SK-N-SH (cell line): ENCODE measurements around the gene UVRAG. TPM values are rescaled to one million over a fixed set of nuclear protein-coding genes. Genes with fewer than 3 reads are reported as not detected.

Experiments used
- CTCF ChIA-PET: fragments of 300-600, 350-600 bp; formaldehyde crosslinking; extraction: SDS; loops from one replicate; lab custom pipeline; 2021; lab: Yijun Ruan, JAX
- POLR2A ChIA-PET: fragments of 350-600 bp; sonication (Branson Sonifier 250); formaldehyde crosslinking; extraction: SDS; loops from one replicate; lab custom pipeline; 2020; ENCODE audit warnings: antibody characterized with exemption, inconsistent platforms; lab: Yijun Ruan, JAX
- DNase-seq: peaks from one replicate; pipeline ENCODE4 v3.0.0; 2012
- H2AFZ ChIP-seq: fragments of 200-600 bp; sonication (generic); 2 replicates; pipeline ENCODE4 v1.8.1; 2016; ENCODE audit warnings: antibody characterized with exemption, mild to moderate bottlenecking, low read depth
- H3F3A ChIP-seq: fragments of 200-600 bp; sonication (generic); replicated peaks from 2 replicates; pipeline ENCODE3; 2016; ENCODE audit warnings: antibody characterized with exemption, mild to moderate bottlenecking; ENCODE audit not compliant: insufficient read depth
- H3K27ac ChIP-seq, 2 experiments: fragments of 200-500 bp in 1 of 2; fragments of 200-600 bp in 1 of 2; sonication (Bioruptor generic) in 1 of 2; sonication (generic), shearing (Covaris generic) in 1 of 2; 2 replicates each; pipeline versions ENCODE4 v1.5.1 to v1.6.1; 2014 to 2016; ENCODE audit warnings: low read depth in 2 of 2, inconsistent platforms in 1 of 2, low read length in 1 of 2, mild to moderate bottlenecking in 1 of 2, mixed read lengths in 1 of 2
- H3K27me3 ChIP-seq: fragments of 200-600 bp; sonication (generic), shearing (Covaris generic); 2 replicates; pipeline ENCODE4 v1.6.1; 2016; ENCODE audit warnings: mixed run types; ENCODE audit not compliant: insufficient read depth
- H3K36me3 ChIP-seq, 2 experiments: fragments of 200-500 bp in 1 of 2; fragments of 200-600 bp in 1 of 2; sonication (Bioruptor generic) in 1 of 2; sonication (generic) in 1 of 2; replicated peaks in 1 of 2; 2 replicates each; pipeline versions ENCODE3 to v1.5.1; 2014 to 2016; ENCODE audit warnings: low read length in 1 of 2, mild to moderate bottlenecking in 1 of 2; ENCODE audit not compliant: insufficient read depth in 2 of 2, control insufficient read depth in 1 of 2
- H3K4me1 ChIP-seq, 2 experiments: fragments of 200-500 bp in 1 of 2; fragments of 200-600 bp in 1 of 2; sonication (Bioruptor generic) in 1 of 2; sonication (generic), shearing (Covaris generic) in 1 of 2; 2 replicates each; pipeline versions ENCODE4 v1.5.1 to v1.6.1; 2014 to 2016; ENCODE audit warnings: low read depth in 1 of 2, low read length in 1 of 2, mixed run types in 1 of 2; ENCODE audit not compliant: insufficient read depth in 2 of 2, control insufficient read depth in 1 of 2
- H3K4me2 ChIP-seq: fragments of 200-600 bp; sonication (generic), shearing (Covaris generic); 2 replicates; pipeline ENCODE4 v1.6.1; 2017; ENCODE audit warnings: mixed run types
- H3K4me3 ChIP-seq, 2 experiments: fragments of 200-500 bp in 1 of 2; fragments of 200-600 bp in 1 of 2; sonication (Bioruptor generic) in 1 of 2; sonication (generic), shearing (Covaris generic) in 1 of 2; 2 replicates each; pipeline versions ENCODE4 v1.5.1 to v1.8.1; 2014 to 2016; ENCODE audit warnings: low read depth in 2 of 2, inconsistent platforms in 1 of 2, low read length in 1 of 2, mild to moderate bottlenecking in 1 of 2, mixed read lengths in 1 of 2, moderate library complexity in 1 of 2
- H3K79me2 ChIP-seq: fragments of 200-600 bp; sonication (generic); 2 replicates; pipeline ENCODE4 v1.8.1; 2017; ENCODE audit warnings: mild to moderate bottlenecking; ENCODE audit not compliant: insufficient read depth
- H3K9ac ChIP-seq: fragments of 200-600 bp; sonication (generic); 2 replicates; pipeline ENCODE4 v1.6.1; 2017; ENCODE audit warnings: mixed run types
- H3K9me2 ChIP-seq: fragments of 200-600 bp; sonication (generic); 2 replicates; pipeline ENCODE4 v1.6.1; 2017; ENCODE audit warnings: mixed run types
- H3K9me3 ChIP-seq: fragments of 200-600 bp; sonication (generic); 2 replicates; pipeline ENCODE4 v1.6.1; 2017; ENCODE audit warnings: mixed run types, mild to moderate bottlenecking, moderate library complexity
- H4K20me1 ChIP-seq: fragments of 200-600 bp; sonication (generic); 2 replicates; pipeline ENCODE4 v1.6.1; 2017; ENCODE audit warnings: mild to moderate bottlenecking, mixed run types; ENCODE audit not compliant: insufficient read depth
- FOSL2 ChIP-seq: IDR thresholded peaks from 2 replicates; pipeline ENCODE4 v1.4.0; 2012; ENCODE audit warnings: low read depth, mild to moderate bottlenecking, moderate library complexity, borderline replicate concordance
- MEF2A ChIP-seq: IDR thresholded peaks from 2 replicates; pipeline ENCODE4 v1.4.0; 2012; ENCODE audit warnings: low read depth, borderline replicate concordance
- POLR2AphosphoS5 ChIP-seq: IDR thresholded peaks from 2 replicates; pipeline ENCODE4 v1.6.1; 2012; ENCODE audit warnings: low read depth, low read length
- RCOR1 ChIP-seq: fragments of 150-350 bp; IDR thresholded peaks from 2 replicates; pipeline ENCODE4 v1.6.1; 2017; ENCODE audit warnings: antibody characterized with exemption, low read length
- RFX5 ChIP-seq: IDR thresholded peaks from 2 replicates; pipeline ENCODE4 v1.6.1; 2012; ENCODE audit warnings: mild to moderate bottlenecking, improper control_type of control experiment, low read length
- TAF1 ChIP-seq: IDR thresholded peaks from 2 replicates; pipeline ENCODE4 v1.6.1; 2012; ENCODE audit warnings: low read depth, mild to moderate bottlenecking, low read length, moderate library complexity, borderline replicate concordance
- USF2 ChIP-seq: fragments of 150-350 bp; IDR thresholded peaks from 2 replicates; pipeline ENCODE4 v1.6.1; 2017; ENCODE audit warnings: antibody characterized with exemption, low read length, low read depth, borderline replicate concordance
- YY1 ChIP-seq: IDR thresholded peaks from 2 replicates; pipeline ENCODE4 v1.4.0; 2012; ENCODE audit warnings: low read depth, mild to moderate bottlenecking
- ZBTB33 ChIP-seq: IDR thresholded peaks from 2 replicates; pipeline ENCODE4 v1.4.0; 2012; ENCODE audit warnings: low read depth, borderline replicate concordance
- WGBS: methylation state at CpG from one replicate; pipeline ENCODE4 v1.1.6; 2017; ENCODE audit warnings: low lambda C conversion rate; 5-methylcytosine and 5-hydroxymethylcytosine counted together
- polyA plus RNA-seq, 3 experiments: library from polyadenylated mRNA; depleted of rRNA; stranded (reverse); fragments of >200 nt; gene quantifications; 2 replicates each; pipeline ENCODE4 v1.2.3, GENCODE V29; 2012
- TF ChIP-seq, protein P1 (sequence below): IDR thresholded peaks from 2 replicates; pipeline ENCODE4 v1.4.0; 2012; ENCODE audit warnings: low read depth
- TF ChIP-seq, protein P2 (sequence below): IDR thresholded peaks from 2 replicates; pipeline ENCODE4; 2012
- TF ChIP-seq, protein P3 (sequence below): IDR thresholded peaks from 2 replicates; pipeline ENCODE4 v1.6.1; 2012; ENCODE audit warnings: mild to moderate bottlenecking, low read depth, low read length, moderate library complexity

The UVRAG gene
- polyA plus RNA-seq, 1 of the 3 experiments (the other 2 are of a cell fraction) = 5.8 TPM

GRCh38 chr11:75893251-75893650 is 78.2 kb downstream of the UVRAG start:
- H3K4me1 ChIP-seq = no peaks in the 10 kb centered on the region; a peak in 1 of 4 replicates
- WGBS = 98% methylated on average over 4 of the region's 4 CpGs
- peaks cover 10% of the 10 kb centered on the region for H3F3A ChIP-seq
- no peaks in the 10 kb centered on the region for H3K9me3 ChIP-seq
- H3K4me3 ChIP-seq = no peak overlapping the region
- no peak overlapping the region for H3K4me2 ChIP-seq
- H3K27me3 ChIP-seq = no peaks in the 10 kb centered on the region
- peaks cover 6 to 13% of the 10 kb centered on the region in 2 experiments for H3K36me3 ChIP-seq
- ChIA-PET CTCF (interaction anchor here (1.3 to 14.2 kb wide), 4 partner anchors 25 to 425 kb away, joined by 3 to 174 read pairs (median 14); partner anchors contain the start of gene WNT11), POLR2A (no interaction called here)
- no peaks in the 10 kb centered on the region for H3K9me2 ChIP-seq
- H4K20me1 ChIP-seq = no peaks in the 10 kb centered on the region
- no peak overlapping the region for H3K27ac ChIP-seq
- no peak overlapping the region for H3K9ac ChIP-seq
- no peaks in the 10 kb centered on the region for H3K79me2 ChIP-seq
- no peak overlapping the region for H2AFZ ChIP-seq
- DNase-seq = no peak
- TF ChIP-seq MEF2A (no peak), TAF1 (no peak), YY1 (no peak), POLR2AphosphoS5 (no peak), USF2 (no peak), FOSL2 (no peak), RCOR1 (no peak), RFX5 (no peak), ZBTB33 (no peak)
- TF ChIP-seq, protein P1, sequence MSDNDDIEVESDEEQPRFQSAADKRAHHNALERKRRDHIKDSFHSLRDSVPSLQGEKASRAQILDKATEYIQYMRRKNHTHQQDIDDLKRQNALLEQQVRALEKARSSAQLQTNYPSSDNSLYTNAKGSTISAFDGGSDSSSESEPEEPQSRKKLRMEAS = no peak
- TF ChIP-seq, protein P2, sequence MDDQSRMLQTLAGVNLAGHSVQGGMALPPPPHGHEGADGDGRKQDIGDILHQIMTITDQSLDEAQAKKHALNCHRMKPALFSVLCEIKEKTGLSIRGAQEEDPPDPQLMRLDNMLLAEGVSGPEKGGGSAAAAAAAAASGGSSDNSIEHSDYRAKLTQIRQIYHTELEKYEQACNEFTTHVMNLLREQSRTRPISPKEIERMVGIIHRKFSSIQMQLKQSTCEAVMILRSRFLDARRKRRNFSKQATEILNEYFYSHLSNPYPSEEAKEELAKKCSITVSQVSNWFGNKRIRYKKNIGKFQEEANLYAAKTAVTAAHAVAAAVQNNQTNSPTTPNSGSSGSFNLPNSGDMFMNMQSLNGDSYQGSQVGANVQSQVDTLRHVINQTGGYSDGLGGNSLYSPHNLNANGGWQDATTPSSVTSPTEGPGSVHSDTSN = no peak
- TF ChIP-seq, protein P3, sequence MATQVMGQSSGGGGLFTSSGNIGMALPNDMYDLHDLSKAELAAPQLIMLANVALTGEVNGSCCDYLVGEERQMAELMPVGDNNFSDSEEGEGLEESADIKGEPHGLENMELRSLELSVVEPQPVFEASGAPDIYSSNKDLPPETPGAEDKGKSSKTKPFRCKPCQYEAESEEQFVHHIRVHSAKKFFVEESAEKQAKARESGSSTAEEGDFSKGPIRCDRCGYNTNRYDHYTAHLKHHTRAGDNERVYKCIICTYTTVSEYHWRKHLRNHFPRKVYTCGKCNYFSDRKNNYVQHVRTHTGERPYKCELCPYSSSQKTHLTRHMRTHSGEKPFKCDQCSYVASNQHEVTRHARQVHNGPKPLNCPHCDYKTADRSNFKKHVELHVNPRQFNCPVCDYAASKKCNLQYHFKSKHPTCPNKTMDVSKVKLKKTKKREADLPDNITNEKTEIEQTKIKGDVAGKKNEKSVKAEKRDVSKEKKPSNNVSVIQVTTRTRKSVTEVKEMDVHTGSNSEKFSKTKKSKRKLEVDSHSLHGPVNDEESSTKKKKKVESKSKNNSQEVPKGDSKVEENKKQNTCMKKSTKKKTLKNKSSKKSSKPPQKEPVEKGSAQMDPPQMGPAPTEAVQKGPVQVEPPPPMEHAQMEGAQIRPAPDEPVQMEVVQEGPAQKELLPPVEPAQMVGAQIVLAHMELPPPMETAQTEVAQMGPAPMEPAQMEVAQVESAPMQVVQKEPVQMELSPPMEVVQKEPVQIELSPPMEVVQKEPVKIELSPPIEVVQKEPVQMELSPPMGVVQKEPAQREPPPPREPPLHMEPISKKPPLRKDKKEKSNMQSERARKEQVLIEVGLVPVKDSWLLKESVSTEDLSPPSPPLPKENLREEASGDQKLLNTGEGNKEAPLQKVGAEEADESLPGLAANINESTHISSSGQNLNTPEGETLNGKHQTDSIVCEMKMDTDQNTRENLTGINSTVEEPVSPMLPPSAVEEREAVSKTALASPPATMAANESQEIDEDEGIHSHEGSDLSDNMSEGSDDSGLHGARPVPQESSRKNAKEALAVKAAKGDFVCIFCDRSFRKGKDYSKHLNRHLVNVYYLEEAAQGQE = no peak
